HS-27A (cell line): ENCODE measurements around the gene KRT35.

Source experiments
- DNase-seq: peaks from one replicate; pipeline ENCODE4 v3.0.0-alpha.2; 2012; ENCODE audit warnings: low read depth, missing footprints

KRT35 gene

DNA sequence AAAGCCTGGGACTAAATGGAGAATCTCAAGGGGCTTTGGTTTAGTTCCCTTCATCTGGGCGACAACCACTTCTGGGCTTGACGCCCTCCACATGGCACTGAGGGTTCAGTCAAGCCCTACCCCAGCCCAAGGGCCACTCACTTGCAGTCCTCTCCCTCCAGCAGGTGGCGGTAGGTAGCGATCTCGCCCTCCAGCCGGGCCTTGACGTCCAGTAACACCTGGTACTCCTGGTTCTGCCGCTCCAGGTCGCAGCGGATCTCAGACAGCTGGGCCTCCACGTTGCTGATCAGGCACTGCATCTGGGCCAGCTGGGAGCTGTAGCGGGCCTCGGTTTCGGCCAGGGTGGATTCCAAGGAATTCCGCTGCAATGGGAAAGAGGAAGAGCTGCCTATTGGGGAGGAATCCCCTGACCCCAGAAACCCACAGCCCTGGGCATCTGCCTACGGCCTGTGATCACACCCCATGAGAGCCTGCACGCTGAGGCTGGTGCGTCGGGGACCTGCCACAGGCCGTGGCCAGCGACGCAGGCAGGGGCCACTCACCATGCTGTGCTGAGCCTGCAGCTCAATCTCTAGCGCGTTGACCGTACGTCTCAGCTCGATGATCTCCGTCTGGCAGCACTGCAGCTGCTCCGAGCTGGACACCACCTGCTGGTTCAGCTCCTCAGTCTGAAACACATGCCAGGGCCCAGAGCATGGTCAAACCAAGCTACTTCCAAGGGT, 6.0 kb upstream of the KRT35 start:
- no peak for DNase-seq

DNA sequence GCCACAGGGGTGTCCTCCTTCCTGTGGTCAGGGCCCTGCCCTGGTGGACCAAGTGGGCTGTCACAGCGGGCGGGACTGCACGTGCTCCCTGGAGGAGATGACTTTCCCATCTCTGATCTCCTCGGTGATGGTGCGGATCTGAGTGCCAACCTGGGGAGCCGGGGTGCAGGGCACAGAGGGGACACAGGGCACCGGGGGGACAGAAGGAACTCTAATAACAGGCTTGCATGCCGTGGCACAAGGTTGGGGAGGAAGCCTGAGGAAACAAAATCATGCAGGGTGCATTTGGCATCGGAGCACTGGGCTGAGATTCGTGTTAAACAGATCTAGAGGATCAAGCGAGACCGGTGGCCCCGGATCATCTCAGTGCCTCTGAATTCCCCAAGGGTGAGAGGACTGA, 5.4 kb upstream of the KRT35 start:
- no peak for DNase-seq

DNA sequence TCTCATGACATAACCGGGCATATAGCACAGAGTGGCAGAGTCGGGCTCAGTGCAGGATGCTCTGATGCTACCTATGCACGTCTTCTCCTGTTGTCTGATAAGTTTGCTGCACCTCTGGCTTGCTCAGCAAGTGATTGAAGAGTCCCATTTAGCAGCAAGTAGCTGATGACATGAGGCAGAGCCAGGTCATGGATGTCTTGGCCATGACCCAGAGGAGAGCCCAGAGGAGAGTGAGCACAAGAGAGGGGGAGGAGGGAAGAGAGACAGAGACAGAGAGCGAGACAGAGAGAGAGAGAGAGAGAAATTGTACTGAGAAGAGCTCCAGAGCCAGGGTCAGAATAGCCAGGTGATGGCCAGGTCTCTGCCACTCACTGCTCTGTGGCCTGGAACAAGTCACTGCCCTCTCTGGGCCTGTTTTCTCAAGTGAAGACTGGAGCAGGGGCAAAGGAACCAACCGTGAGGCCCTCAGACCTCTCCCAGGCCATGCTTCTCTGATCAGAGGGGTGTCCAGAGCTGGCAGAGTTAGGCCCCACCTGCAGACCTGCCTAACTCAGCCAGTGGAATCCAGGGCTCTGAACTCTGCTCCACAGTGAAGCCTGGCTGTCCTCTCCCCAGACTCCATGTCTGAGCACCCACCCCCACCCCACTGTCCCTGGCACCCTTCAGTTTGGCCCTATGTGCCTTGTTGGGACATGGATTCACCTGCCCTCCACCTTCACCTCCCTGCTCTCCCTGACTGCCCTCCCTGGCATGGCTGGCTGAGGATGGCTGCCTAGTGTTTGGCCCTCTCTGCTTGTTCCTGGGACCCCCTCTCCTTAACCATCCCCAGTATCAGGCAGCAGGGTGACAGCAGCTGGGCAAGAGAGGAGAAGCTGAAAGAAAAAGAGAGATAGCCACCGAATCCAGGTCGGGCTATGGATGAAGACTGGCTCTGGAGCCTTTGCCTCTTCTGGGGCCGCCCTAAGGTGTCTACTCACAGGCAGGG, 4.3 kb upstream of the KRT35 start:
- no peak for DNase-seq

DNA sequence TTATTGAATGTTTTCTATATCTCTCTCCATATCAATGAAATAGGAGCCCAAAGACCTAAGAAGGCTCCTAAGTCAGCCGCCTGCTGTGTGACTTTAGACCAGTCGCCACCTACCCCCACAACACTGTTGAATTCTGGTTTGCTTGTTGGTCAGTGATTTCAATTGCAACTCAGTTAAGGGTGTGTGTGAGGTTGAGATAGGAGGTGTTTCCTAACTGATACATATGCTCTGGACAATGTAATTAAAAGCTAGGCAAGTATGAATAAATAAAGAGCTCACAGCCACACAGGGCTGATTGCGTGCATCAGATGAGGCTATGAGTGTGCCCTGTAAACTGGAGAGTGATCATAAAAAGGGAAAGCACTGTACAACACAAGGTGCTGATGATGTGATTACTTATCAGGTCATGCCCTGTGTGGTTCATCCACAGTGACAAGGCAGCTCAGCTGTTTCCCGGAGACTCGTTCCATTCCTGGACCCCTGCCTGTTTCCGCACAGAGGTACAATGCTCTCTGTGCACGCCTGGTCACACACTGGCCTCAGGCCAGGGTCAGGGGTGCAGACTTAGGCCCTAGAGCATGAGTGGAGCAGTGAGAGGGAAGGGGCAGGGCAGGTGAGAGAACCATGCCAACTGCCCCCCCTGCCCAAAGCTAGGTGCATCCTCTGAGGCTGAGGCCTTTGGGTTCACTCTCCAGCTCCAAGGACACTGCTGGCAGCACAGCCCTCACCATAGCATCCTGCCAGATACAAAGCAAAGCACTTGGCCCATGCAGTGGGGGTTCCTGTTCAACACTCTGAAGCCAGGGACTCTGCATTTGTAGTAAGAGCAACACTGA, 3.3 kb upstream of the KRT35 start:
- no peak for DNase-seq

DNA sequence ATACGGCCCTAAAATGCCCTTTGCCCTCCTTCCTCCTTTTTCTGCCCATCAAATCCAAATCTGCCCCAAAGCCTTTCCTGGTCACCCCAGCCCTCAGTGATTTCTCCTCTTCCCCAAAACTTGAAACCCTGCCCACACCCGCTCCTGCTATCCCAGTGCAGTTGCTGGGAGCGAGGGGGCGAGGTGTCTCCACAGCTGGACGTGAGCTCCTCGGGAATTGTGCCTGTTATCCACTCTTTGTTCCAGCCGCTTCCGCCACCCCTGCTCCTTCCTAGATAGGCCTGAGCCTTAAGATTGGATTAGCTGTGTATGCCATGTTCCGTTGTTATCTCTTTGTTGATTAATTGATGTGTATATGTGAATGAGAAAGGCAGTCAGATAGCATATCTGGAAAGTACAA, 2.6 kb upstream of the KRT35 start:
- no peak for DNase-seq

DNA sequence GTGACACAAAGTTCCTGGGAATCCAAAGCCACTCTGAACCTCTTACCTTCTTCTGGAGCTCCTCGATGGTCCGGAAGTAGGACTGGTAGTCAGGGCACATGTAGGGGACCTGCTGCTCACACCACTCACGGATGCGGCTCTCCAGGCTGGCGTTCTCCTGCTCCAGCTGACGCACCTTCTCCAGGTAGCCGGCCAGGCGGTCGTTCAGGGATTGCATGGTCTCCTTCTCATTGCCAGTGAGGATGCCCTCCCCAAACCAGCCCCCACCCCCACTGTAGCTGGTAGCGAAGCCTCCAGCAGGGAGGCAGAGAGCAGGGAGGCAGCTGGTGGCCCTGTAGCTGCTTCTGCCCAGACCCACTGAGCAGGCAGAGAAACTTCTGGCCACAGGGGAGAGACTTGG, 370 bp downstream of the KRT35 start:
- DNase-seq, result no peak

DNA sequence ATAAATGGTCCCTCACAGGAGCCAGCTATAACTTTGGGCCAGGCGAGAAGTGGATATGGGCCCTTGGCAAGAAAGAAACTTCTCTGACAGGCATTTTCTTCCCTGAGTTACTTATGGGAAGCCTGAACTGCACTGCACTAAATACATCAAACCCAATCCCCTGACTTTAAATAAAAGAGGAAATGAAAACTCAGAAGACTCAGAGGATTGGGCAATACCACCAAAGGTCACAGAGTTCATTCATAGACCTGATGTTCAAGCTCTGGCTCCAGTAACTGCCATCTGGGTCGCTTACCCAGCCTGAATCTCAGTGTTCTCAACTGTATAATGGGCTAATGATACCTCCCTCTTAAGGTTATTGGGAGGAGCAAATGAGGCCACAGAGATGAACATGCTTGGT, 815 bp downstream of the KRT35 start:
- DNase-seq, result no peak

DNA sequence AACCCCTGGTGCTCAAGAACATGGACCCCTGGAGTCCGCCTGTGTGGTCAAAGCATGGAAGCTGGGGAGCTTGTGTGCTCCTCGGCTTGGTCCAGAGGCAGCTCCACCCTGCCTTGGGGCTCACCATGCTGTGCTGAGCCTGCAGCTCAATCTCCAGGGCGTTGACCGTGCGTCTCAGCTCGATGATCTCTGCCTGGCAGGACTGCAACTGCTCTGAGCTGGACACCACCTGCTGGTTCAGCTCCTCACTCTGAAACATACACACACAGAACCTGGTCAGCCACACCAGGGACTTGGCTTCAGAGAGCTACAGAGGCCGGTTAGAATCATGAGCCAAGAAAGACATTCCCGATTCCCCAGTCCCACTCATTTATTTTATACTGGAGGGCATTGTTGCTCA, 2.7 kb downstream of the KRT35 start:
- no peak for DNase-seq

DNA sequence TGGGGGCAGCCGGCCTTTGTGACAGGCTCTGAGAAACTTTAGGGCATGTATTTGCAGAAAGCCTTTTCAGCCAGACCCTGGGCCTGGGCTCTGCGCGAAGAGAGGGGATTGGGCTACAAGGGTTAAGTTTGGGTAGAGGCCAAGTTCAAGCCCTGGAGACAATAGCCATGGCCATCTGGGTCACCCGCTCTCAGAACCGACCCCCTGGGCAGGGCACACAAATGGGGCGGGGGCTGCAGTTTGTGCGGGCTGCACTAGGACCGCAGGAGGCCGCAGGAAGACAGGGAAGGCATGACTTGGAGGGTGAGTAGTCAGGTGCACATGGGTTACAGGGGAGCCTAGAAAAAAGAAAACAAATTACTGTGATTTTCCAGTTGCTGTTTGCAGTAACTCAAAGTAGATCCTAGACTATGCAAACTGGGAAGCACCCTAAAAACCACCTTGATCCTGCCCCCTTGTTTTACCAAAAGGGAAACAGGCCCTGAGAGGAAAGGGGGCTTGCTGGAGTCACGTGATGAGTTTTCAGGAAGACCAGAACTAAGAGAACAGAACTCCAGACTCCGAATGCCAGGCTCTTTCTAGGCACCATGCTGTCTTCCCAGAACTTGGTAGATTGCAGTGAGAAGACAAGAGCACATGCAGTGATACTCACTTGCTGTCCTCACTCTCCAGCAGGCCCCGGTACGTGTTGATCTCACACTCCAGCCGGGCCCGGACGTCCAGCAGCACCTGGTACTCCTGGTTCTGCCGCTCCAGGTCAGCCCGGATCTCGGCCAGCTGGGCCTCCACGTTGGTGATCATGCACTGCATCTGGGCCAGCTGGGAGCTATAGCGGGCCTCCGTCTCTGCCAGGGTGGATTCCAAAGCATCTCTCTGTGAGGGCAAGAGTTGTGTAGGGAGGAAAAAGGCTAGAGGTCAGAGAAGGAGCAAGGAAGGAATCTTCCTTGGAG, 3.8 kb downstream of the KRT35 start:
- DNase-seq, result no peak

DNA sequence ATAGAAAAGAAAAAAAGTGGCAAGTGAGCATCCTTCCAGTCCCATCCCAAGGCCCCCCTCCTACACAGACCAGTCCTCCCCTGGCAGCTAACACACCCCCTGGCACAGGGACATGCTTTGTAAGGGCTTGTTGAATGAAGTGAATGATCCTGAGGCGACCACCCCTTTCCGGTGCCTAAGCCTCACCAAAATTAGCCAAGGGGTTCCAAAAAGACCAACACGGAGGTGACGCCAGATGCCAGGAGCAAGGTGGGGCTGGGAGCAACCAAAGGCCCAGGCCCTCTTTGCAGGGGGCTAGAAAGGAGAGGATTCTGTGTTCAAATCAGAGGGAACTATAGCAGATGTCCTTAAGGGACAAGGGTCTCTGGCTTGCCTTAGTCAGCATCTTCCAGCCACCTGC, 5.5 kb downstream of the KRT35 start:
- DNase-seq, result no peak

DNA sequence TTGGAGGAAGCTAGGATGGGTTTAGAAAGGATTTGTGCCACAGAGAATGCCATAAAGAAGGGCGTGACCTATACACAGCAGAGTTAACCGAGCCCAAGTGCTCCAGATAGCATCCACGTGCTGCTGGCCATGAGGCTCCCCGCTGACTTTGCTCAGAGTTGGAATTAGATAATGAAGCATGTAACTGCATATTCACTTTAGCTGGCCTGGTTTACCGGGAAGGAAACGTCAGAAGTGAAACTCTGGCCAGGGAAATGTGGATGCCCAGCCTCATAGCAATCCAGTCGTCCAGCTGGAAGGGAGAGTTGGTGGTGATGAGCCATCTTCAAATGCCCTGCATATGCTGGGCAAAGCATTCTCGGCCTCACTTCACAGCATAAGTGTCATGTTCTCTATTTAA, 6.1 kb downstream of the KRT35 start:
- no peak for DNase-seq

DNA sequence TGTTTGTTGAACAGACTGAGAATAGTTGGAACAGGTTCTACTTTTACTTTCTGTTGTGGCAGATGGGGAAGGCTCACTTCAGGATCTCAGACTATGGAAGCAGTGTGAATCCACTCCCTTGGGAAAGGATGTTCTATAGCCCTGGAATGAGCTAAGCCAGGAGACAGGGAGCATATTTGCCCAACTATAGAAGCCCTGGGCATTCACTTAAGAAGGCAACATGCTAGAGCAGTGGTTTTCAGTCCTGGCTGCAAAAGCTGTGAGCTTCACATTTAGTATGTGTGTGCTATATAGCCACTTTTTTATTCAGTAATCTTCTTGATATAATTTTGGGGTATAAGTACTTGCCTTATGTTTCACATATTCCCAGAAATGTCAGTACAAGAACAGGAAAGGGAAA, 12.6 kb downstream of the KRT35 start:
- no peak for DNase-seq

DNA sequence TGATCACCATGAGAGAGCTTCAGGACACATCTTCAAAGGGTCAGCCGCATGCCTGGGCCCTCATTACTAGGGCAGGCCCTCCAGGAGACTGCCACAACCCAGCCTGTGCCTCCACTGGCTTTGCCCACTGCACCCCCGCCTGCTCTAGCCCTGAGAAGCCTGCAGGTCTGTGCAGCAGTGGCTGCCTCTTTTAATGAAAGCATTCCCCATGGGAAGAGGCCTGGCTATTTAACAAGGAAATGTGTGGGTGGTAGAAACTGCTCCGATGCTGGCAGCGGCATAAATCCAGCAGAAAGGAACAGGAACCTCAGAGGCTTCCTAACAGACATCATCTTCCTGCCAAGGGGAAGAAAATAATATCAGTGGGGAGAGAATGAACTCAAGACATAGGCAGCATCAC, 13.4 kb downstream of the KRT35 start:
- DNase-seq, result no peak

DNA sequence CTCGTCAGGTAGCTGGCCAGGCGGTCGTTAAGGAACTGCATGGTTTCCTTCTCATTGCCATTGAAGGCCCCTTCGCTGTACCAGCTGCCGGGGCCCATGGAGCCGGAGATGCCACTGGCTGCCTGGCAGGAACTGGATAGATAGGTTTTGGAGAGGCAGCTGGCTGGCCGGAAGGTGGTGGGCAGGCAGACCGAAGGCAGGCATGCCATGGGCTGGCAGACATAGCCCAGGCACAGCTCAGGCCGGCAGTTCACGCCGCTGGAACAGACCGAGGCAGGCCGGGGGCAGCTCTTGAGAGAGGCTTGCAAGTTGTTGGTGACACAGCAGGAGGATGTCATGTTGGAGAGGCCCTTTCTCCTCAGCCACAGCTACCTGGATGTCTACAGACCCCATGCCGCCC, 14.0 kb downstream of the KRT35 start, which contains the start of gene KRT32:
TSS of gene KRT32 (minus strand) at position 399 of the 400 bp plus-strand sequence. CDS start at position 338, 61 bp downstream.
- no peak for DNase-seq

DNA sequence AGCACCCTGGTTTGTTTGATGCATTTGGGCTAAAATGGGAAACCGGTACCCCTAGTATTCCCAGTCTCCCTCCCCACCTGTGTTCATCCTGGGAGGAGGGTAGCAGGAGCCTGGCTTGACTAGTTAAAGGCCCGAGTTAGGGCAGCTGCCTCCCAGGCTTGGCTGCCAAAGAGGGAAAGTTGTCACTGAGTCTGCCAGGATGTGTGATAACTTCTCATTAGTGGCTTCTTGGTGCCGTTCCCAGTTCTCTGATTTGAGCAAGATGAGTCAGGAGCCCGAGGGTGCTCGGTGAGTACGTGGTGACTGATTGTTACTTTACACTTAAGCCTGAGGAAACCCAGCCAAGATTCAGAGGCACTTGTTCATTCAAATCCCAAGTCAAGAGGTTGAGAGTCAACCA, 16.3 kb downstream of the KRT35 start:
- peak; percentile 43 for DNase-seq

DNA sequence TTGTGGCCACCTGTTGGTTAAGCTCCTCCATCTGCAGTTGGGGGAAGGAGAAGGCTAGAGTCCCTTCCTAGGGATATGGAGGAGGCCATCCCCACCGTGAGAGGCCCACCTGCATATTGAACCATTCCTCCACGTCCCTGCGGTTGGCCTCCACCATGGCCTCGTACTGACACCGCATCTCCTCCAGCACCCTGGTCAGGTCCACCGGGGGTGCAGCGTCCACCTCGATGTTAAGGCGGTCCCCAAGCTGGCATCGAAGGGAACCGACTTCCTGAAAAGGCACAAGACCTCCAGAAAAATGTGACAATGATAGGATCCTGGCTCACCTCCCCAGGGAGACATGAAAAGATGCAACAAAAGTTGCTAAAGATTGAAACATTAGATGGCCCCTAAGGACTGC, 16.8 kb downstream of the KRT35 start:
- DNase-seq, result no peak

DNA sequence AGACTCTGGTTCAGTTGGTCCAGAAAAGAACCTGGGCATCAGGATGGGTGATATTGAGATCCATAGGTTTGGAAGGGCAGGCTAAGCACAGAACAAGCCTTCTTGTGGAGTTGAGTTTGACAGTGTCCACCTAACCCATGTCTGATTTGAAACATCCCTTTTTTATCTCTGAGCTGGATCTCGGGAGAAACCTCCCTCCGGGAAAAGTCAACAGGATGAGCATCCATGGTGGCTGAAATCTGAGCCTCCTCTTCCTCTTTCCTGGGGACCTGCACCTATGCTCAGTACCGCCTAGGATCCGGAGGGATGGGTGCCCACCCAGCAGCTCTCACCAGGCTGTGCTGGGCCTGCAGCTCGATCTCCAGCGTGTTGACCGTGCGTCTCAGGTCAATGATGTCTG, 17.2 kb downstream of the KRT35 start:
- no peak for DNase-seq

DNA sequence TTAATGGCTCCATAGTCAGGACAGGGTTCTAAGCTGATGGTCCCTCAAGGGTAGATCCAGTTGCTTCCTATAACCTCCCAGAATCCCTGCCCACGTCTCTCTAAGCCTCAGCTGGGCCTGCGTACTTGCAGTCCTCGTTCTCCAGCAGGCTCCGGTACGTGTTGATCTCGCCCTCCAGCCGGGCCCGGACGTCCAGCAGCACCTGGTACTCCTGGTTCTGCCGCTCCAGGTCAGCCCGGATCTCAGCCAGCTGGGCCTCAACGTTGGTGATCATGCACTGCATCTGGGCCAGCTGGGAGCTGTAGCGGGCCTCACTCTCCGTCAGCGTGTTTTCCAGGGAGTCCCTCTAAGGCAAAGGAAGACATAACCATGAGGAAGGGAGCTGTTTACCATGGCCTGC, 18.2 kb downstream of the KRT35 start:
- no peak for DNase-seq

DNA sequence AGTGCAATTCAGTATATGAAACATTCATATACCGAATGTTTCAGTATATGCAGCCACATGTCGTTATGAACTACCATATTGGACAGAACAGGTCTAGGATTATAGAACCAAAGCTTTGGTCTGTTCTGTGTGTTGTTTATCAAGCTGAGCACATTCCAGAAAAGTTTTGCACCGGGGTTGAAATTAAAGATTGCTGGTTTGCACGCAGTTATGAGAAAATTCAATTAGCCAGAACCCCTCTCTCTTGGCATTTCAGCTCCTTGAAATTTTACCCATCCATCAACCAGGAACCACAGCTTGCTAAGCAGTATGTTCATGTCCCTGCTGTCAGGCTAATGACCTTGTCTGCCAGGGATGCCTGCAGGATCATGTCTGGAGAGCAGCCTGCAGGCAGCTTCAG, 23.3 kb downstream of the KRT35 start:
- DNase-seq, result no peak

DNA sequence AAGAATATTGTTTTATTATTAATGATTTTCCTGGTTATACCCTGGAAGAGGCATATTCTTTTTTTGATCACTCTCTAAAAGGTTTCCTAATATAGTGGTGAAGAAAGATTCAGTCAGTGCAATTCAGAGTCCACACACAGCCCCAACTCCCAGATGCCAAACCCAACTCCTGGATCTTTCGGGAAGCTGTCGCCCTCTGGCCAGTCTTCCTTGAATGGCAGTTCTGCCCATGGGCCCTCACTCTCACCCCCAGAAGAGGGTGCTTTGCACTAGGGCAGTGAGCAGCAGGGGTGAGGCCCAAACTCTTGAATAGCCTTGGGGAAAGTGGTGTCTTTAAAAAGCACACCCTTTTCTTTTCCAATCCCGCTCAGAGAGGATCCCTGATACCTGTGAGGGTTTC, 24.7 kb downstream of the KRT35 start:
- no peak for DNase-seq

DNA sequence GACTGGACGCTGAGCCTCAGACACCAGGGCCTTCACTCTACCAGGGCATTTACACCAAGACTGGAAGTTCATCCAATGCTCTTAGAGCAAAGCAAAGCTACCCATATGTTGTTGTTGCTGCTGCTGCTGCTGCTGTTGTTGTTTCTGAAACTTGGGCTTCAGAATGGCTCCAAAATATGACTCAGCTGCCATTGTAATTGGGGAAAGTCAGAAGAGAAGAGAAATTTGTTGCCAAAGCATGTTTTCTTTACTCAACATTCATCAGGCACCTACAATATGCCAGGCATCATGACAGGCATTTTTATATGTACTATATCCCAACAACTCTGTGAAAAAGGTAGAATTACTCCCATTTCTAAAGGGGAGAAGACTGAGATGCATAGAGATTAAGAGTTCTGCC, 25.7 kb downstream of the KRT35 start:
- DNase-seq, result no peak
